ENCODE measurements around the gene MYH10.

DNA sequence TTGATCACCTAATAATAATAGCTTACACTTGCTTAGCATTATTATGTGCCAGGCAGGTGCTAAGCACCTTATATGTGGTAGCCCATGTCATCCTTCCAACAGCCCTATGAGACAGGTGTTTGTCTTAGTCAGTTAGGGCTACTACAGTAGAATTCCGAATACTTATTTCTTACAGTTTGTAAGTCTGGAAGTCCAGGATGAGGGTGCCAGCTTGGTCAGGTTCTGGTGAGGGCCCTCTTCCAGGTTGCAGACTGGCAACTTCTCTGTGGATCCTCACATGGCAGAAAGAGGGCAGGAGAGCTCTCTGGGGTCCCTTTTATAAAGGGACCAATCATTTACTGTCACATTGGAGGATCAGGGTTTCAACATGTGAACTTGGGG is 19.6 kb upstream of the MYH10 start:
- TF ChIP-seq, protein P1, sequence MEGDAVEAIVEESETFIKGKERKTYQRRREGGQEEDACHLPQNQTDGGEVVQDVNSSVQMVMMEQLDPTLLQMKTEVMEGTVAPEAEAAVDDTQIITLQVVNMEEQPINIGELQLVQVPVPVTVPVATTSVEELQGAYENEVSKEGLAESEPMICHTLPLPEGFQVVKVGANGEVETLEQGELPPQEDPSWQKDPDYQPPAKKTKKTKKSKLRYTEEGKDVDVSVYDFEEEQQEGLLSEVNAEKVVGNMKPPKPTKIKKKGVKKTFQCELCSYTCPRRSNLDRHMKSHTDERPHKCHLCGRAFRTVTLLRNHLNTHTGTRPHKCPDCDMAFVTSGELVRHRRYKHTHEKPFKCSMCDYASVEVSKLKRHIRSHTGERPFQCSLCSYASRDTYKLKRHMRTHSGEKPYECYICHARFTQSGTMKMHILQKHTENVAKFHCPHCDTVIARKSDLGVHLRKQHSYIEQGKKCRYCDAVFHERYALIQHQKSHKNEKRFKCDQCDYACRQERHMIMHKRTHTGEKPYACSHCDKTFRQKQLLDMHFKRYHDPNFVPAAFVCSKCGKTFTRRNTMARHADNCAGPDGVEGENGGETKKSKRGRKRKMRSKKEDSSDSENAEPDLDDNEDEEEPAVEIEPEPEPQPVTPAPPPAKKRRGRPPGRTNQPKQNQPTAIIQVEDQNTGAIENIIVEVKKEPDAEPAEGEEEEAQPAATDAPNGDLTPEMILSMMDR (IDR thresholded peaks at IDR 0.05; ENCODE audit: borderline replicate concordance, extremely low read depth, low read length, poor library complexity, severe bottlenecking) = no peak
- no peak for TF ChIP-seq EZH2 (IDR thresholded peaks at IDR 0.05; ENCODE audit: borderline replicate concordance, low read depth, low read length, severe bottlenecking)

Data from DND-41 (cell line).